ENCODE results near the gene CNOT2. TPM values are rescaled to one million over a fixed set of nuclear protein-coding genes. Genes with fewer than 3 reads are reported as not detected.

The CNOT2 gene
- polyA plus RNA-seq, 1 donor (not counting 4 experiments of a cell fraction or from before 2014, with no cell fraction given), result 85.3 TPM

DNA sequence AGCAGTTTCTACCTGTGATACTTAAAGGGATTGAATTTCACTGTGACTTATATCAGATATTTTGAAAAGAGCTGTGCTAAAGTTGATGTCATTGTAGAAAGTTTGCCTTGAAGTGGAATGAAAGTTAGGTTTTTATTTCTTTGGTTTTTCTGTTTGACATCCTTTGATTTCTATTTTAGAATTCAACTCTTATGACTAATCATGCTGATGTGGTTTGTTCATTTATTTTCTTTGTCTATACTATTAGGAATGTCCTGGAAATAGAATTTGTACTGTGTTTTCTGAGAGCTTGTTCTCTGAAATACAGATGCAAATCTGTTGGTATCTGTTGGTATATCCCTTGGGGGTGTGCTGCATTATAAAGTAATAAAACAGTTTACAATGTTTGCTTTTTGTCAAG lies 3.3 kb downstream of the CNOT2 start:
- H2AFZ ChIP-seq (ENCODE audit: control insufficient read depth, low read length), result no peak overlapping the region
- TF ChIP-seq, protein P1, sequence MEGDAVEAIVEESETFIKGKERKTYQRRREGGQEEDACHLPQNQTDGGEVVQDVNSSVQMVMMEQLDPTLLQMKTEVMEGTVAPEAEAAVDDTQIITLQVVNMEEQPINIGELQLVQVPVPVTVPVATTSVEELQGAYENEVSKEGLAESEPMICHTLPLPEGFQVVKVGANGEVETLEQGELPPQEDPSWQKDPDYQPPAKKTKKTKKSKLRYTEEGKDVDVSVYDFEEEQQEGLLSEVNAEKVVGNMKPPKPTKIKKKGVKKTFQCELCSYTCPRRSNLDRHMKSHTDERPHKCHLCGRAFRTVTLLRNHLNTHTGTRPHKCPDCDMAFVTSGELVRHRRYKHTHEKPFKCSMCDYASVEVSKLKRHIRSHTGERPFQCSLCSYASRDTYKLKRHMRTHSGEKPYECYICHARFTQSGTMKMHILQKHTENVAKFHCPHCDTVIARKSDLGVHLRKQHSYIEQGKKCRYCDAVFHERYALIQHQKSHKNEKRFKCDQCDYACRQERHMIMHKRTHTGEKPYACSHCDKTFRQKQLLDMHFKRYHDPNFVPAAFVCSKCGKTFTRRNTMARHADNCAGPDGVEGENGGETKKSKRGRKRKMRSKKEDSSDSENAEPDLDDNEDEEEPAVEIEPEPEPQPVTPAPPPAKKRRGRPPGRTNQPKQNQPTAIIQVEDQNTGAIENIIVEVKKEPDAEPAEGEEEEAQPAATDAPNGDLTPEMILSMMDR (optimal IDR thresholded peaks at IDR 0.05 in 1 of 3, IDR thresholded peaks at IDR 0.05 in 1 of 3, conservative IDR thresholded peaks at IDR 0.05 in 1 of 3; ENCODE audit: extremely low read depth in 1 of 3, insufficient read depth in 2 of 3, low read length in 3 of 3), result no peak
- TF ChIP-seq EZH2 (IDR thresholded peaks at IDR 0.05; ENCODE audit: low read length), result no peak
- peaks cover 2% of the 10 kb centered on the region for H3K9me1 ChIP-seq (ENCODE audit: control insufficient read depth, extremely low read depth, insufficient read depth, low read length)
- no peaks in the 10 kb centered on the region for H4K20me1 ChIP-seq (ENCODE audit: control insufficient read depth, extremely low read depth, insufficient read depth, low read length)
- H3K27me3 ChIP-seq (ENCODE audit: control insufficient read depth, extremely low read depth, insufficient read depth, low read length), result no peaks in the 10 kb centered on the region
- FAIRE-seq (no peak), DNase-seq (ENCODE audit: low read depth, low spot score) (no peak)
- dilution Hi-C loops (cut with MboI; ENCODE audit: extremely low pct_ligation_motif_present, low sequenced_read_pairs), result no loop called here
- H3K4me2 ChIP-seq (ENCODE audit: control insufficient read depth, extremely low read depth, insufficient read depth, low read depth, low read length), result peak overlapping the region; percentile 6
- H3K36me3 ChIP-seq (ENCODE audit: control insufficient read depth in 2 of 2, extremely low read depth in 1 of 2, insufficient read depth in 2 of 2, low read length in 2 of 2), result no peaks in the 10 kb centered on the region
- no peak overlapping the region for H3K9ac ChIP-seq (ENCODE audit: control insufficient read depth, extremely low read depth, insufficient read depth, low read length)
- H3K79me2 ChIP-seq (ENCODE audit: control insufficient read depth, insufficient read depth, low read length), result peaks cover 85% of the 10 kb centered on the region
- H3K27ac ChIP-seq (ENCODE audit: control insufficient read depth, insufficient read depth, low read length), result peak overlapping the region; percentile 1
- no peaks in the 10 kb centered on the region for H3K9me3 ChIP-seq (ENCODE audit: control insufficient read depth, low read depth, low read length)
- H3K4me3 ChIP-seq (ENCODE audit: control insufficient read depth in 2 of 3, extremely low read depth in 1 of 3, insufficient read depth in 2 of 3, low read depth in 1 of 3, low read length in 3 of 3), result no peak overlapping the region
- H3K4me1 ChIP-seq (ENCODE audit: control insufficient read depth, extremely low read depth, insufficient read depth, low read length), result peaks cover 22% of the 10 kb centered on the region

DNA sequence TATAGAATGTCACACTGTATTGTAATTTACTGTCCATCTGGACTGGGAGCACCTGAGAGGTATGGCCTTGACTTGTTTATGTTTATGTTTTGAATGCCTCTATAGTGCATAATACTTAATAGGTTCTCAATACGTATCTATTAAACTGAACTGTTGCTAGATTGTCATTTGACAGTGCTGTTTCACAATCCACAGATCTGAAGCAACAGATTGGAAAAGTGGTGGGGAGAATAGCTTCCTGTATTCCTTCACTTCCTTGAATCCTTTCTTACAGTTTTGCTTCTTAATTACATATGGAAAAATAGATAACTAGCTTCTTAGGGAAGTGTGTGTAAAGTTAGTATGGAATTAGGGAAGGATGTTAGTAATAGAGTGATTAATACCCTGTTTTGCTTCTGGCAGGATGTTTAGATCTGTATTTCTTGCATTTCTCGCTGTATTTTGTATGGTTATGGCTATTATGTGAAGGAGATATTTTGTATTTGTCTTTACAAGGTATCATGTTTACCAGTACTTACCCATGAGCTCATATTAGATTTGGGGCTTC lies 4.5 kb downstream of the CNOT2 start:
- peaks cover 2% of the 10 kb centered on the region for H3K9me1 ChIP-seq (ENCODE audit: control insufficient read depth, extremely low read depth, insufficient read depth, low read length)
- no peaks in the 10 kb centered on the region for H4K20me1 ChIP-seq (ENCODE audit: control insufficient read depth, extremely low read depth, insufficient read depth, low read length)
- no peak overlapping the region for H3K4me3 ChIP-seq (ENCODE audit: control insufficient read depth in 2 of 3, extremely low read depth in 1 of 3, insufficient read depth in 2 of 3, low read depth in 1 of 3, low read length in 3 of 3)
- no peaks in the 10 kb centered on the region for H3K9me3 ChIP-seq (ENCODE audit: control insufficient read depth, low read depth, low read length)
- no peak for FAIRE-seq
- DNase-seq (ENCODE audit: low read depth, low spot score), result no peak
- peaks cover 0 to 2% of the 10 kb centered on the region in 2 experiments for H3K36me3 ChIP-seq (ENCODE audit: control insufficient read depth in 2 of 2, extremely low read depth in 1 of 2, insufficient read depth in 2 of 2, low read length in 2 of 2)
- H3K4me2 ChIP-seq (ENCODE audit: control insufficient read depth, extremely low read depth, insufficient read depth, low read depth, low read length), result no peak overlapping the region
- no peaks in the 10 kb centered on the region for H3K27me3 ChIP-seq (ENCODE audit: control insufficient read depth, extremely low read depth, insufficient read depth, low read length)
- H3K27ac ChIP-seq (ENCODE audit: control insufficient read depth, insufficient read depth, low read length), result peak overlapping the region; percentile 19
- peaks cover 17% of the 10 kb centered on the region for H3K4me1 ChIP-seq (ENCODE audit: control insufficient read depth, extremely low read depth, insufficient read depth, low read length)
- H3K79me2 ChIP-seq (ENCODE audit: control insufficient read depth, insufficient read depth, low read length), result peaks cover 91% of the 10 kb centered on the region
- TF ChIP-seq, protein P1 (optimal IDR thresholded peaks at IDR 0.05 in 1 of 3, IDR thresholded peaks at IDR 0.05 in 1 of 3, conservative IDR thresholded peaks at IDR 0.05 in 1 of 3; ENCODE audit: extremely low read depth in 1 of 3, insufficient read depth in 2 of 3, low read length in 3 of 3), result no peak
- no peak for TF ChIP-seq EZH2 (IDR thresholded peaks at IDR 0.05; ENCODE audit: low read length)
- no peak overlapping the region for H3K9ac ChIP-seq (ENCODE audit: control insufficient read depth, extremely low read depth, insufficient read depth, low read length)
- H2AFZ ChIP-seq (ENCODE audit: control insufficient read depth, low read length), result no peak overlapping the region
- dilution Hi-C loops (cut with MboI; ENCODE audit: extremely low pct_ligation_motif_present, low sequenced_read_pairs), result no loop called here
